GM19193 (cell line): ENCODE results near the gene AK9.

Experiments
- POLR2A ChIP-seq: IDR thresholded peaks from 4 replicates; pipeline ENCODE4 v1.6.1; 2011; ENCODE audit not compliant: insufficient read depth, insufficient read length; ENCODE audit errors: extremely low read depth

Gene AK9

GRCh38 chr6:109706513-109706912 is 15.5 kb upstream of the AK9 start:
- no peak for TF ChIP-seq POLR2A

GRCh38 chr6:109705258-109705657 is 14.3 kb upstream of the AK9 start:
- TF ChIP-seq POLR2A, result no peak

- no peak for TF ChIP-seq POLR2A
Observed at GRCh38 chr6:109702791-109703190, 11.8 kb upstream of the AK9 start.

- TF ChIP-seq POLR2A, result no peak
Observed at GRCh38 chr6:109701774-109702173, 10.8 kb upstream of the AK9 start.

GRCh38 chr6:109701221-109701620 is 10.2 kb upstream of the AK9 start:
- no peak for TF ChIP-seq POLR2A

- TF ChIP-seq POLR2A, result no peak
Observed at GRCh38 chr6:109696355-109696754, 5.4 kb upstream of the AK9 start.

- TF ChIP-seq POLR2A, result no peak
Observed at GRCh38 chr6:109695468-109695867, 4.5 kb upstream of the AK9 start.

- no peak for TF ChIP-seq POLR2A
Observed at GRCh38 chr6:109693111-109693510, 2.1 kb upstream of the AK9 start.

GRCh38 chr6:109690373-109690736 is 647 bp downstream of the AK9 start:
- TF ChIP-seq POLR2A, result no peak

GRCh38 chr6:109687271-109687761 is 3.7 kb downstream of the AK9 start:
- no peak for TF ChIP-seq POLR2A

- no peak for TF ChIP-seq POLR2A
Observed at GRCh38 chr6:109686566-109687265, 4.3 kb downstream of the AK9 start.

- no peak for TF ChIP-seq POLR2A
Observed at GRCh38 chr6:109678240-109678639, 12.8 kb downstream of the AK9 start.

GRCh38 chr6:109676724-109677123 is 14.3 kb downstream of the AK9 start:
- no peak for TF ChIP-seq POLR2A

- TF ChIP-seq POLR2A, result no peak
Observed at GRCh38 chr6:109672839-109673238, 18.2 kb downstream of the AK9 start.

- TF ChIP-seq POLR2A, result no peak
Observed at GRCh38 chr6:109672175-109672574, 18.8 kb downstream of the AK9 start.

- no peak for TF ChIP-seq POLR2A
Observed at GRCh38 chr6:109671733-109672132, 19.3 kb downstream of the AK9 start.

GRCh38 chr6:109669811-109670210 is 21.2 kb downstream of the AK9 start:
- TF ChIP-seq POLR2A, result no peak

GRCh38 chr6:109662192-109662591 is 28.8 kb downstream of the AK9 start:
- no peak for TF ChIP-seq POLR2A
